Lower lobe of right lung (tissue), 2 donors: ENCODE results near the gene ZW10. TPM values are rescaled to one million over a fixed set of nuclear protein-coding genes. Genes with fewer than 3 reads are reported as not detected.

Experiments used
- ATAC-seq, 2 donors: fragments of 200-7000 bp; cut with Tn5 transposase; one replicate each; pipeline ENCODE4 v1.9.1; 2020 to 2022; ENCODE audit warnings: mild to moderate bottlenecking in 2 of 2, moderate library complexity in 2 of 2
- DNase-seq: peaks from one replicate; pipeline ENCODE4 v3.0.0-alpha.2; 2020
- H3K27ac ChIP-seq: fragments of 200-600 bp; one replicate; pipeline ENCODE4 v1.8.0; 2022
- H3K27me3 ChIP-seq: fragments of 200-600 bp; one replicate; pipeline ENCODE4 v1.8.0; 2022; ENCODE audit warnings: low read depth
- H3K36me3 ChIP-seq: fragments of 200-600 bp; one replicate; pipeline ENCODE4 v1.8.0; 2022; ENCODE audit warnings: mild to moderate bottlenecking
- H3K4me1 ChIP-seq: fragments of 200-600 bp; one replicate; pipeline ENCODE4 v1.8.0; 2022
- H3K4me3 ChIP-seq: fragments of 200-600 bp; one replicate; pipeline ENCODE4 v1.8.0; 2022; ENCODE audit warnings: mild to moderate bottlenecking
- H3K9me3 ChIP-seq: fragments of 200-600 bp; one replicate; pipeline ENCODE4 v1.8.0; 2022
- intact Hi-C: fragments of 100-400 bp; cut with DNase I; formaldehyde crosslinking; loops from one replicate; pipeline ENCODE4 v1.11.0; 2022
- total RNA-seq: library from RNA; stranded (reverse); fragmentation: NEBNext Ultra II Directional; extraction: Animal tissue kit (Norgen Biotek cat#: 25700); gene quantifications from one replicate; pipeline ENCODE4 v1.2.1, GENCODE V29; 2021
- TF ChIP-seq, protein P1 (sequence below): fragments of 200-600 bp; IDR thresholded peaks from one replicate; pipeline ENCODE4 v1.8.0; 2022; ENCODE audit warnings: antibody characterized with exemption, mild to moderate bottlenecking
- donor health status: DM: no; HTN: yes; CAD: no; lungs with severe emphysema.

The ZW10 gene
- total RNA-seq, 1 donor from 2014 or later, result 11.6 TPM

GRCh38 chr11:113760241-113760640, 13.3 kb downstream of the ZW10 start:
- intact Hi-C loops, result no loop called here
- ATAC-seq (no peak), DNase-seq (no peak)
- Histone ChIP-seq H3K9me3 (no peaks in the 10 kb centered on the region), H3K36me3 (peaks cover 66% of the 10 kb centered on the region), H3K4me1 (peaks cover 5% of the 10 kb centered on the region), H3K27me3 (no peaks in the 10 kb centered on the region), H3K27ac (no peak overlapping the region), H3K4me3 (no peak overlapping the region)
- TF ChIP-seq, protein P1, sequence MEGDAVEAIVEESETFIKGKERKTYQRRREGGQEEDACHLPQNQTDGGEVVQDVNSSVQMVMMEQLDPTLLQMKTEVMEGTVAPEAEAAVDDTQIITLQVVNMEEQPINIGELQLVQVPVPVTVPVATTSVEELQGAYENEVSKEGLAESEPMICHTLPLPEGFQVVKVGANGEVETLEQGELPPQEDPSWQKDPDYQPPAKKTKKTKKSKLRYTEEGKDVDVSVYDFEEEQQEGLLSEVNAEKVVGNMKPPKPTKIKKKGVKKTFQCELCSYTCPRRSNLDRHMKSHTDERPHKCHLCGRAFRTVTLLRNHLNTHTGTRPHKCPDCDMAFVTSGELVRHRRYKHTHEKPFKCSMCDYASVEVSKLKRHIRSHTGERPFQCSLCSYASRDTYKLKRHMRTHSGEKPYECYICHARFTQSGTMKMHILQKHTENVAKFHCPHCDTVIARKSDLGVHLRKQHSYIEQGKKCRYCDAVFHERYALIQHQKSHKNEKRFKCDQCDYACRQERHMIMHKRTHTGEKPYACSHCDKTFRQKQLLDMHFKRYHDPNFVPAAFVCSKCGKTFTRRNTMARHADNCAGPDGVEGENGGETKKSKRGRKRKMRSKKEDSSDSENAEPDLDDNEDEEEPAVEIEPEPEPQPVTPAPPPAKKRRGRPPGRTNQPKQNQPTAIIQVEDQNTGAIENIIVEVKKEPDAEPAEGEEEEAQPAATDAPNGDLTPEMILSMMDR, result no peak

GRCh38 chr11:113752932-113753331, 20.6 kb downstream of the ZW10 start:
- DNase-seq (no peak), ATAC-seq (no peak)
- TF ChIP-seq, protein P1, result no peak
- Histone ChIP-seq H3K4me3 (no peak overlapping the region), H3K4me1 (no peaks in the 10 kb centered on the region), H3K27me3 (no peaks in the 10 kb centered on the region), H3K9me3 (no peaks in the 10 kb centered on the region), H3K27ac (no peak overlapping the region), H3K36me3 (peaks cover 68% of the 10 kb centered on the region)
- intact Hi-C loops, result no loop called here

GRCh38 chr11:113736323-113736722, 37.2 kb downstream of the ZW10 start:
- TF ChIP-seq, protein P1, result no peak
- Histone ChIP-seq H3K4me3 (no peak overlapping the region), H3K36me3 (peaks cover 98% of the 10 kb centered on the region), H3K9me3 (no peaks in the 10 kb centered on the region), H3K27ac (no peak overlapping the region), H3K27me3 (no peaks in the 10 kb centered on the region), H3K4me1 (no peaks in the 10 kb centered on the region)
- intact Hi-C loops, result no loop called here
- DNase-seq (no peak), ATAC-seq (no peak)

DNA sequence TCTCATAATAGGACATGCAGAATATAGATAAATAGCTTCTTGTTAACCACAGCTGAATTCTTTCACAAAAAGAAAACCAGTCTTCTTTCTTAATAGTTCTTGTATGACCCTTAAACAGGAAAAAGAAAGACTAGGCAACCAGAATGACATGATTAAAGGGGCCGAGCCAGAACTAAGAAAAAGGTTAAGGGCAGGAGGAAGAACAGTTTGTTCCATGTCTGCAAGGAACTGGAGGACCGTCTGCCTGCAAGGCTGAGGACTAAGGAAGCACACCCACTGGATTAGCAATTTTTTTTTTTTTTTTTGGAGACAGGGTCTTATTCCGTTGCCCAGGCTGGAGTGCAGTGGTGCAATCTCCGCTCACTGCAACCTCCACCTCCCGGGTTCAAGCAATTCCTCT, 41.4 kb downstream of the ZW10 start:
- Histone ChIP-seq H3K4me1 (no peaks in the 10 kb centered on the region), H3K9me3 (no peaks in the 10 kb centered on the region), H3K4me3 (no peak overlapping the region), H3K27me3 (no peaks in the 10 kb centered on the region), H3K27ac (no peak overlapping the region), H3K36me3 (peaks cover 56% of the 10 kb centered on the region)
- DNase-seq (no peak), ATAC-seq (peak; percentile 69 to 75)
- TF ChIP-seq, protein P1, result no peak
- intact Hi-C loops, result no loop called here

GRCh38 chr11:113730887-113731726, 42.4 kb downstream of the ZW10 start:
- H3K4me1 ChIP-seq, result no peaks in the 10 kb centered on the region
- peaks cover 46% of the 10 kb centered on the region for H3K36me3 ChIP-seq
- H3K9me3 ChIP-seq, result no peaks in the 10 kb centered on the region
- intact Hi-C loops, result no loop called here
- ATAC-seq, result peak; percentile 58 to 60
- TF ChIP-seq, protein P1, result peak; percentile 36
- no peak for DNase-seq
- H3K4me3 ChIP-seq, result no peak overlapping the region
- no peak overlapping the region for H3K27ac ChIP-seq
- no peaks in the 10 kb centered on the region for H3K27me3 ChIP-seq
